ENCODE measurements around the gene VPS35L.

- TF ChIP-seq CTCF (IDR thresholded peaks at IDR 0.05; ENCODE audit: low read depth, low read length, poor library complexity, severe bottlenecking) (no peak), EZH2phosphoT487 (IDR thresholded peaks at IDR 0.05; ENCODE audit: borderline replicate concordance, low read length) (no peak)
These were observed 106.8 kb downstream of the VPS35L start for GRCh38 chr16:19662351-19662750.

Data from DOHH2 (cell line).